Lower lobe of right lung (tissue), 2 donors: ENCODE measurements around the gene PICALM. TPM values are rescaled to one million over a fixed set of nuclear protein-coding genes. Genes with fewer than 3 reads are reported as not detected.

Source experiments
- ATAC-seq, 2 donors: fragments of 200-7000 bp; cut with Tn5 transposase; one replicate each; pipeline ENCODE4 v1.9.1; 2020 to 2022; ENCODE audit warnings: mild to moderate bottlenecking in 2 of 2, moderate library complexity in 2 of 2
- DNase-seq: peaks from one replicate; pipeline ENCODE4 v3.0.0-alpha.2; 2020
- H3K27ac ChIP-seq: fragments of 200-600 bp; one replicate; pipeline ENCODE4 v1.8.0; 2022
- H3K27me3 ChIP-seq: fragments of 200-600 bp; one replicate; pipeline ENCODE4 v1.8.0; 2022; ENCODE audit warnings: low read depth
- H3K36me3 ChIP-seq: fragments of 200-600 bp; one replicate; pipeline ENCODE4 v1.8.0; 2022; ENCODE audit warnings: mild to moderate bottlenecking
- H3K4me1 ChIP-seq: fragments of 200-600 bp; one replicate; pipeline ENCODE4 v1.8.0; 2022
- H3K4me3 ChIP-seq: fragments of 200-600 bp; one replicate; pipeline ENCODE4 v1.8.0; 2022; ENCODE audit warnings: mild to moderate bottlenecking
- H3K9me3 ChIP-seq: fragments of 200-600 bp; one replicate; pipeline ENCODE4 v1.8.0; 2022
- CTCF ChIP-seq: fragments of 200-600 bp; IDR thresholded peaks from one replicate; pipeline ENCODE4 v1.8.0; 2022; ENCODE audit warnings: antibody characterized with exemption, mild to moderate bottlenecking
- intact Hi-C: fragments of 100-400 bp; cut with DNase I; formaldehyde crosslinking; loops from one replicate; pipeline ENCODE4 v1.11.0; 2022
- total RNA-seq: library from RNA; stranded (reverse); fragmentation: NEBNext Ultra II Directional; extraction: Animal tissue kit (Norgen Biotek cat#: 25700); gene quantifications from one replicate; pipeline ENCODE4 v1.2.1, GENCODE V29; 2021
- donor health status: DM: no; HTN: yes; CAD: no; lungs with severe emphysema.

The PICALM gene
- total RNA-seq, 1 donor from 2014 or later, result 190 TPM

- H3K4me1 ChIP-seq, result peaks cover 12% of the 10 kb centered on the region
- no peak for TF ChIP-seq CTCF
- no peak overlapping the region for H3K27ac ChIP-seq
- no peaks in the 10 kb centered on the region for H3K9me3 ChIP-seq
- intact Hi-C loops, result no loop called here
- ATAC-seq (no peak), DNase-seq (no peak)
- no peak overlapping the region for H3K4me3 ChIP-seq
- peaks cover 91% of the 10 kb centered on the region for H3K36me3 ChIP-seq
- no peaks in the 10 kb centered on the region for H3K27me3 ChIP-seq
Observed at GRCh38 chr11:85970593-85970992, 98.3 kb downstream of the PICALM start.

GRCh38 chr11:85967457-85967856 lies 101.4 kb downstream of the PICALM start:
- peaks cover 87% of the 10 kb centered on the region for H3K36me3 ChIP-seq
- no peak for DNase-seq
- H3K4me3 ChIP-seq, result no peak overlapping the region
- no peak for ATAC-seq
- H3K27me3 ChIP-seq, result no peaks in the 10 kb centered on the region
- intact Hi-C loops, result no loop called here
- no peak overlapping the region for H3K27ac ChIP-seq
- peaks cover 7% of the 10 kb centered on the region for H3K4me1 ChIP-seq
- TF ChIP-seq CTCF, result no peak
- no peaks in the 10 kb centered on the region for H3K9me3 ChIP-seq

GRCh38 chr11:85965202-85965601 lies 103.7 kb downstream of the PICALM start:
- H3K27ac ChIP-seq, result no peak overlapping the region
- H3K27me3 ChIP-seq, result no peaks in the 10 kb centered on the region
- H3K36me3 ChIP-seq, result peaks cover 75% of the 10 kb centered on the region
- no peak for TF ChIP-seq CTCF
- peaks cover 7% of the 10 kb centered on the region for H3K4me1 ChIP-seq
- no peak overlapping the region for H3K4me3 ChIP-seq
- H3K9me3 ChIP-seq, result no peaks in the 10 kb centered on the region
- no peak for ATAC-seq
- intact Hi-C loops, result no loop called here
- no peak for DNase-seq

- H3K4me3 ChIP-seq, result no peak overlapping the region
- H3K36me3 ChIP-seq, result peaks cover 81% of the 10 kb centered on the region
- no peak overlapping the region for H3K27ac ChIP-seq
- DNase-seq (no peak), ATAC-seq (no peak)
- intact Hi-C loops, result no loop called here
- H3K27me3 ChIP-seq, result no peaks in the 10 kb centered on the region
- no peaks in the 10 kb centered on the region for H3K4me1 ChIP-seq
- H3K9me3 ChIP-seq, result no peaks in the 10 kb centered on the region
- no peak for TF ChIP-seq CTCF
Observed at GRCh38 chr11:85961930-85962363, 106.9 kb downstream of the PICALM start.

- no peak for ATAC-seq
- H3K4me1 ChIP-seq, result no peaks in the 10 kb centered on the region
- intact Hi-C loops, result no loop called here
- TF ChIP-seq CTCF, result no peak
- no peak overlapping the region for H3K27ac ChIP-seq
- peaks cover 81% of the 10 kb centered on the region for H3K36me3 ChIP-seq
- no peak for DNase-seq
- no peaks in the 10 kb centered on the region for H3K27me3 ChIP-seq
- no peak overlapping the region for H3K4me3 ChIP-seq
- H3K9me3 ChIP-seq, result no peaks in the 10 kb centered on the region
Observed at GRCh38 chr11:85961130-85961529, 107.8 kb downstream of the PICALM start.

GRCh38 chr11:85960678-85961077 lies 108.2 kb downstream of the PICALM start:
- no peak for ATAC-seq
- Histone ChIP-seq H3K4me1 (no peaks in the 10 kb centered on the region), H3K9me3 (no peaks in the 10 kb centered on the region), H3K36me3 (peaks cover 81% of the 10 kb centered on the region), H3K4me3 (no peak overlapping the region), H3K27ac (no peak overlapping the region), H3K27me3 (no peaks in the 10 kb centered on the region)
- no peak for DNase-seq
- TF ChIP-seq CTCF, result no peak
- intact Hi-C loops, result no loop called here
